Panc1 (cell line): ENCODE measurements around the gene CDK14. TPM values are rescaled to one million over a fixed set of nuclear protein-coding genes. Genes with fewer than 3 reads are reported as not detected.

Experiments used
- ATAC-seq: fragments of 200-7000 bp; cut with Tn5 transposase; 2 replicates; pipeline ENCODE4 v1.9.1; 2020; ENCODE audit warnings: mild to moderate bottlenecking, moderate library complexity
- BruUV-seq: library from RNA; stranded (reverse); fragments of 400-500 nt; replicated peaks from 2 replicates; lab custom pipeline; 2021; lab: Mats Ljungman, UMichigan
- CTCF ChIA-PET: fragments of 300-600 bp; sonication (Branson Sonifier 250); formaldehyde crosslinking; loops from one replicate; lab custom pipeline; 2022; ENCODE audit warnings: antibody characterized with exemption; lab: Charles Lee
- POLR2A ChIA-PET: fragments of 300-600 bp; sonication (Branson Sonifier 250); formaldehyde crosslinking; loops from one replicate; lab custom pipeline; 2022; ENCODE audit warnings: antibody characterized with exemption; lab: Charles Lee
- DNase-seq: peaks from one replicate; pipeline ENCODE4 v3.0.0-alpha.2; 2010; ENCODE audit warnings: low read depth, low spot score
- H3K27ac ChIP-seq: 2 replicates; pipeline ENCODE4 v1.5.1; 2011; ENCODE audit warnings: mild to moderate bottlenecking, low read length, inconsistent platforms
- H3K27me3 ChIP-seq: fragments of 200-500 bp; sonication (Bioruptor generic); 2 replicates; pipeline ENCODE4 v1.6.0; 2014; ENCODE audit warnings: low read length, inconsistent platforms; ENCODE audit not compliant: control insufficient read depth, insufficient read depth
- H3K36me3 ChIP-seq: fragments of 200-500 bp; sonication (Bioruptor generic); 2 replicates; pipeline ENCODE4 v1.5.1; 2014; ENCODE audit warnings: inconsistent platforms, mild to moderate bottlenecking, low read length, moderate library complexity; ENCODE audit not compliant: control insufficient read depth, insufficient read depth
- H3K4me1 ChIP-seq: 2 replicates; pipeline ENCODE4 v1.5.1; 2011; ENCODE audit warnings: inconsistent platforms, mild to moderate bottlenecking, low read length, moderate library complexity; ENCODE audit not compliant: control insufficient read depth, insufficient read depth
- H3K4me3 ChIP-seq, 2 experiments: 2 replicates each; pipeline ENCODE4 v1.5.1; 2011 to 2012; ENCODE audit warnings: low read depth in 2 of 2, low read length in 2 of 2, mild to moderate bottlenecking in 2 of 2, inconsistent platforms in 1 of 2, moderate library complexity in 1 of 2
- H3K9me3 ChIP-seq: fragments of 200-500 bp; sonication (Bioruptor generic); 2 replicates; pipeline ENCODE4 v1.5.1; 2014; ENCODE audit warnings: low read depth, mild to moderate bottlenecking, inconsistent platforms, low read length, moderate library complexity; ENCODE audit not compliant: control insufficient read depth, insufficient read depth
- POLR2AphosphoS5 ChIP-seq: IDR thresholded peaks from 2 replicates; pipeline ENCODE4 v1.6.1; 2012; ENCODE audit warnings: mild to moderate bottlenecking, low read depth, low read length, moderate library complexity
- SIN3A ChIP-seq: IDR thresholded peaks from 2 replicates; pipeline ENCODE4 v1.6.1; 2012; ENCODE audit warnings: low read depth, mild to moderate bottlenecking, low read length, moderate library complexity, borderline replicate concordance; ENCODE audit not compliant: insufficient read depth
- TCF7L2 ChIP-seq: IDR thresholded peaks from 2 replicates; pipeline ENCODE4 v1.6.1; 2011; ENCODE audit warnings: mild to moderate bottlenecking, low read depth, low read length, inconsistent platforms
- in situ Hi-C: cut with HindIII; loops from 2 replicates; pipeline ENCODE4 v1.10.0; 2016; ENCODE audit warnings: low sequenced_read_pairs, low pct_unique_long_range_greater_than_20kb
- intact Hi-C: fragments of 100-400 bp; cut with micrococcal nuclease; formaldehyde crosslinking; loops from one replicate; pipeline ENCODE4 v1.10.0; 2022; ENCODE audit not compliant: unreplicated experiment
- total RNA-seq: library from RNA; stranded (reverse); gene quantifications from one replicate; pipeline ENCODE4 v1.2.1, GENCODE V29; 2021; ENCODE audit not compliant: unreplicated experiment
- TF ChIP-seq, protein P1 (sequence below), 2 experiments: IDR thresholded peaks; 2 replicates each; pipeline ENCODE4 v1.6.1; 2011 to 2012; ENCODE audit warnings: low read depth in 2 of 2, control low read depth in 1 of 2, low read length in 1 of 2, mild to moderate bottlenecking in 1 of 2, moderate library complexity in 1 of 2; ENCODE audit not compliant: insufficient read depth in 1 of 2
- TF ChIP-seq, protein P2 (sequence below): fragments of 450-650 bp; IDR thresholded peaks from 2 replicates; pipeline ENCODE4 v1.5.1; 2017; ENCODE audit warnings: mild to moderate bottlenecking

CDK14 gene
- total RNA-seq, 1 experiment from 2014 or later, result 3.0 TPM

DNA sequence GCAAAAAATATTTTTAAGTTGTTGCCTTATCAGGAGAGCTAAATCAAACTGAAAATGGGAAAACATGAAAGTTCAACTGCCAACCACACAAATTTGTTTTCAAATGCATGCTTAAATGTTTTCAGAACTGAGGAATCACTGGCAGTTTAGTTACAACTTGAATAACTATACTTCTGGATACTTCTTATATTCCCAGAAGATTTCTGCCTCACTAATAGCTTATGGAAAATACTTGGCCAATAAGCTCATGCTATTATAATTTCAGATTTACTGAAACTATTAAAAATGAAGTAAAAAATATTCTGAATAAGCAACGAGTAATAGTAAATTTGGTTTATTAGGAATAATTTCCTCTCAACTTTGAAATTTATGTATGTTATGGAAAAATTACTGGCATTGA, 222.2 kb downstream of the CDK14 start:
- H3K27ac ChIP-seq, result no peak overlapping the region
- H3K27me3 ChIP-seq, result no peaks in the 10 kb centered on the region
- H3K36me3 ChIP-seq, result no peaks in the 10 kb centered on the region
- DNase-seq (no peak), ATAC-seq (no peak)
- BruUV-seq, result no TSS peak
- no peak for TF ChIP-seq TCF7L2
- TF ChIP-seq, protein P1, sequence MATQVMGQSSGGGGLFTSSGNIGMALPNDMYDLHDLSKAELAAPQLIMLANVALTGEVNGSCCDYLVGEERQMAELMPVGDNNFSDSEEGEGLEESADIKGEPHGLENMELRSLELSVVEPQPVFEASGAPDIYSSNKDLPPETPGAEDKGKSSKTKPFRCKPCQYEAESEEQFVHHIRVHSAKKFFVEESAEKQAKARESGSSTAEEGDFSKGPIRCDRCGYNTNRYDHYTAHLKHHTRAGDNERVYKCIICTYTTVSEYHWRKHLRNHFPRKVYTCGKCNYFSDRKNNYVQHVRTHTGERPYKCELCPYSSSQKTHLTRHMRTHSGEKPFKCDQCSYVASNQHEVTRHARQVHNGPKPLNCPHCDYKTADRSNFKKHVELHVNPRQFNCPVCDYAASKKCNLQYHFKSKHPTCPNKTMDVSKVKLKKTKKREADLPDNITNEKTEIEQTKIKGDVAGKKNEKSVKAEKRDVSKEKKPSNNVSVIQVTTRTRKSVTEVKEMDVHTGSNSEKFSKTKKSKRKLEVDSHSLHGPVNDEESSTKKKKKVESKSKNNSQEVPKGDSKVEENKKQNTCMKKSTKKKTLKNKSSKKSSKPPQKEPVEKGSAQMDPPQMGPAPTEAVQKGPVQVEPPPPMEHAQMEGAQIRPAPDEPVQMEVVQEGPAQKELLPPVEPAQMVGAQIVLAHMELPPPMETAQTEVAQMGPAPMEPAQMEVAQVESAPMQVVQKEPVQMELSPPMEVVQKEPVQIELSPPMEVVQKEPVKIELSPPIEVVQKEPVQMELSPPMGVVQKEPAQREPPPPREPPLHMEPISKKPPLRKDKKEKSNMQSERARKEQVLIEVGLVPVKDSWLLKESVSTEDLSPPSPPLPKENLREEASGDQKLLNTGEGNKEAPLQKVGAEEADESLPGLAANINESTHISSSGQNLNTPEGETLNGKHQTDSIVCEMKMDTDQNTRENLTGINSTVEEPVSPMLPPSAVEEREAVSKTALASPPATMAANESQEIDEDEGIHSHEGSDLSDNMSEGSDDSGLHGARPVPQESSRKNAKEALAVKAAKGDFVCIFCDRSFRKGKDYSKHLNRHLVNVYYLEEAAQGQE (IDR thresholded peaks at IDR 0.05; ENCODE audit: insufficient read depth in 1 of 2, low read depth in 2 of 2, low read length in 1 of 2), result no peak
- TF ChIP-seq SIN3A, result no peak
- no peak for TF ChIP-seq POLR2AphosphoS5
- TF ChIP-seq, protein P2, sequence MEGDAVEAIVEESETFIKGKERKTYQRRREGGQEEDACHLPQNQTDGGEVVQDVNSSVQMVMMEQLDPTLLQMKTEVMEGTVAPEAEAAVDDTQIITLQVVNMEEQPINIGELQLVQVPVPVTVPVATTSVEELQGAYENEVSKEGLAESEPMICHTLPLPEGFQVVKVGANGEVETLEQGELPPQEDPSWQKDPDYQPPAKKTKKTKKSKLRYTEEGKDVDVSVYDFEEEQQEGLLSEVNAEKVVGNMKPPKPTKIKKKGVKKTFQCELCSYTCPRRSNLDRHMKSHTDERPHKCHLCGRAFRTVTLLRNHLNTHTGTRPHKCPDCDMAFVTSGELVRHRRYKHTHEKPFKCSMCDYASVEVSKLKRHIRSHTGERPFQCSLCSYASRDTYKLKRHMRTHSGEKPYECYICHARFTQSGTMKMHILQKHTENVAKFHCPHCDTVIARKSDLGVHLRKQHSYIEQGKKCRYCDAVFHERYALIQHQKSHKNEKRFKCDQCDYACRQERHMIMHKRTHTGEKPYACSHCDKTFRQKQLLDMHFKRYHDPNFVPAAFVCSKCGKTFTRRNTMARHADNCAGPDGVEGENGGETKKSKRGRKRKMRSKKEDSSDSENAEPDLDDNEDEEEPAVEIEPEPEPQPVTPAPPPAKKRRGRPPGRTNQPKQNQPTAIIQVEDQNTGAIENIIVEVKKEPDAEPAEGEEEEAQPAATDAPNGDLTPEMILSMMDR, result no peak
- no peaks in the 10 kb centered on the region for H3K4me1 ChIP-seq
- H3K9me3 ChIP-seq, result no peaks in the 10 kb centered on the region
- intact Hi-C loops (no loop called here), in situ Hi-C loops (no loop called here)
- H3K4me3 ChIP-seq, result no peak overlapping the region
- ChIA-PET POLR2A (no interaction called here), CTCF (no interaction called here)

DNA sequence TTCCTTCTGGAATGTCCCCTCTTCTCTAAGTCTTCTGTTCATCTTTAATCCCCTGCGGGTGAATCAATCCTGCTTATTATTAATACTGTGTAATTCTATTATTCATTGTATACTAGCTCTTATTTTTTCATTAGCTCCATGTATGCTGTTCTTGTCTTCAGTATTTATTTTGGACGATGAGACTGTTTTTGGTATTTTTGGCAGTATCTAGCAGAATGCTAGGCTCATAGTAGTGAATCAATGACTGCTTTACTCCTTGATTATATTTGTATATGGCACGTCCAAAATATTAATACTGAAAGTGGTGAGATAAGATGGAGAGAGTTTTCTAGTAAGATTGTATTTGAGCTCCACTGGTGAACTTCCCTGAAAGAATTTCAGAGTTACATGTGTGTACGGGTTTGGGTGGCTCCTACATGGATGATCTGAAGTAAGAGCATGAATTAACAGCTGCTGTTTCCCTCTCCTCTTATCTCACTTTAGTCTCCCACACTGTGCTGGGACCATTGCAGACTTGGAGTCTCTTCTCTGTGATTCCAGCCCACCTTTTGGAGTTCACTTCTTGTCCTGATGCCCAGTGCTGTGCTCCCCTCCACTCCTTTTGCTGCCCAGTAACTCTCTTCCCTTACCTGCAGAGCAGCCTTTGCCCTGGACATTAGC, 226.0 kb downstream of the CDK14 start:
- DNase-seq (no peak), ATAC-seq (no peak)
- H3K27me3 ChIP-seq, result no peaks in the 10 kb centered on the region
- no peaks in the 10 kb centered on the region for H3K9me3 ChIP-seq
- TF ChIP-seq, protein P2, result no peak
- TF ChIP-seq TCF7L2 (no peak), POLR2AphosphoS5 (no peak), SIN3A (no peak)
- TF ChIP-seq, protein P1 (IDR thresholded peaks at IDR 0.05; ENCODE audit: insufficient read depth in 1 of 2, low read depth in 2 of 2, low read length in 1 of 2), result no peak
- H3K27ac ChIP-seq, result no peak overlapping the region
- intact Hi-C loops (no loop called here), in situ Hi-C loops (no loop called here)
- H3K36me3 ChIP-seq, result no peaks in the 10 kb centered on the region
- H3K4me3 ChIP-seq, result no peak overlapping the region
- no TSS peak for BruUV-seq
- H3K4me1 ChIP-seq, result no peaks in the 10 kb centered on the region
- CTCF ChIA-PET, result no interaction called here
- POLR2A ChIA-PET, result no interaction called here
